COR-L47 (cell line): ENCODE results near the gene MAP4K4.
"Not testable (repeated sequence)": the region's sequence is repeated elsewhere in the genome, so short reads cannot be mapped to it uniquely, and the experiment has no call there.

Source experiments
- DNase-seq: peaks from one replicate; lab custom pipeline; 2025; lab: John Stamatoyannopoulos, UW

The MAP4K4 gene

DNA sequence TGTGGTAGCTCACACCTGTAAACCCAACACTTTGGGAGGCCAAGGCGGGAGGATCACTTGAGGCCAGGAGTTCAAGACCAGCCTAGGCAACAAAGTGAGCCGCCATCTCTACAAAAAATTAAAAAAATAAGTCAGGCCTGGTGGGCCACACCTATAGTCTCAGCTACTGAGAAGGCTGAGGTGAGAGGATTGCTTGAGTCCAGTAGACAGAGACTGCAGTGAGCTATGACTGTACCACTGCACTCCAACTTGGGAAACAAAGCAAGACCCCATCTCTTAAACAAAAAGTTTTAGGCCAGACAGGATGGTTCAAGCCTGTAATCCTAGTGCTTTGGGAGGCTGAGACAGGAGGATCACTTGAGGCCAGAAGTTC lies 224.4 kb downstream of the MAP4K4 start:
- DNase-seq, result no peak

DNA sequence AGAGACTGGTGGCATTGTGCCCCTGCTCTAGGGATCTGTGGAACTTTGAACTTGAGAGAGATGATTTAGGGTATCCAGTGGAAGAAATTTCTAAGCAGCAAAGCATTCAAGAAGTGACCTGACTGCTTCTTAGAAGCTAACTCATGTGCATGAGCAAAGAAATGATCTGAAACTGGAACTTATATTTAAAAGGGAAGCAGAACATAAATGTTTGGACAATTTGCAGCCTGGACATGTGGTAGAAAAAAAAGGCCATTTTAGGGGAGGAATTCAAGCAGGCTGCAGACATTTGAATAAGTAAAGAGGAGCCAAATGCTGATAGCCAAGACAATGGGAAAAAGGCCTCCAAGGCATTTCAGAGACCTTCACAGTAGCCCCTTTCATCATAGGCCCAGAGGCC lies 226.8 kb downstream of the MAP4K4 start:
- not testable (repeated sequence) for DNase-seq

DNA sequence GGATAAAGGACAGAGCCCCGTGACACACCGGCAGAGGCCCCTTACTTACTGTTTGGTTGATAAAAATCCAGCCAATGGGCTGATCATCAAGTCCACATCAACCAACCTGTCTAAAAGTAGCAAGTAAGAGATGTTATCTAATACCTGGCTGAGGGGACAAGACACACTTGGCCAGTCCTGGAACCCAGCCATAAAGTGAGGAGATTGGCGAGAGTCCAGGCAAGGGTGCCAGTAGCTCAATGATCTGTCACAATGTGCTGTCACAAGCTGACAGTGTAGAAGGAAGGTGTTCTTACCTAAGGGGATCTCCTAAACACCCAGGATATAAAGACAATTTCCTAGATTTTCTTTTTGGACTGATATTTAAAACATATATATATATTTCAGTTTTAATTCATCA lies 232.5 kb downstream of the MAP4K4 start:
- no peak for DNase-seq

DNA sequence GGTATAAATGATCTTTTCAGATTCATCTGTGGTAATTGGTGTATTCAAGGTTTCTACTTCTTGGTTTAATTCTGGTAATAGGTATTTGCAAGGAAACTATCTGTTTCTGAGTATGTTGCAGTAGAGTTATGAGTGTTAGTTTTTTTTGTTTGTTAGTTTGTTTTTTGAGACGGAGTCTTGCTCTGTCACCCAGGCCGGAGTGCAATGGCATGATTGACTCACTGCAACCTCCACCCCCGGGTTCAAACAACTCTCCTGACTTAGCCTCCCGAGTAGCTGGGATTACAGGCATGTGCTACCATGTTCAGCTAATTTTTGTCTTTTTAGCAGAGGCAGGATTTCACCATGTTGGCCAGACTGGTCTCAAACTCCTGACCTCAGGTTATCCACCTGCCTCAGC lies 233.3 kb downstream of the MAP4K4 start:
- DNase-seq, result no peak

DNA sequence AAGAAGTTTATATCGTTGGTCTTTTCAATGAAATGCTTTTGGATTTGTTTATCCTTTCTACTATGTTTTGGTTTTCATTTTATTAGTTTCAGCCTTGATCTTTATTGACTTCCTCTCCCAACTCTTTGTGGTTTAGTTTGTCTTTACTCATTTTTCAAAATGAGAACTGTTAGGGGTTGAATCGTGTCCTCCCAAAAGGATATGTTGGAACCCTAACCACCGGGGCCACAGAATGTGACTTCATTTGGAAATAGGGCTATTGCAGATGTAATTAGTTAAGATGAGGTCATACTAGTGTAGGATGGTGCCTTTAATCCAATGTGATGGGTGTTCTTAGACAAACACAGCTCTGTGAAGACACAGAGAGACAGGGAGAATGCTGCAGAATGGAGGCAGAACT lies 233.9 kb downstream of the MAP4K4 start:
- DNase-seq, result no peak

GRCh38 chr2:101935764-101936163 lies 238.3 kb downstream of the MAP4K4 start:
- not testable (repeated sequence) for DNase-seq

GRCh38 chr2:101942851-101943250 lies 245.3 kb downstream of the MAP4K4 start:
- DNase-seq, result no peak
